Lower leg skin (tissue), 4 donors: ENCODE results near the gene FRAS1. TPM values are rescaled to one million over a fixed set of nuclear protein-coding genes. Genes with fewer than 3 reads are reported as not detected.

Experiments
- DNase-seq, 2 donors: peaks; one replicate each; pipeline ENCODE4 v3.0.0-alpha.2; 2019; ENCODE audit warnings: low spot score in 2 of 2
- H3K4me3 ChIP-seq: fragments of 200-600 bp; sonication (generic); 2 replicates; pipeline ENCODE4 v1.5.1; 2017; ENCODE audit warnings: mild to moderate bottlenecking, low read depth; ENCODE audit not compliant: poor library complexity, severe bottlenecking
- CTCF ChIP-seq, 3 donors: fragments of 450-650 bp; IDR thresholded peaks; one replicate each; pipeline ENCODE4 v1.5.1; 2016; ENCODE audit warnings: antibody characterized with exemption in 3 of 3, mild to moderate bottlenecking in 3 of 3, moderate library complexity in 2 of 3
- POLR2A ChIP-seq, 2 donors: fragments of 450-650 bp; IDR thresholded peaks; one replicate each; pipeline ENCODE4 v1.6.1; 2016 to 2017; ENCODE audit warnings: antibody characterized with exemption in 2 of 2, mild to moderate bottlenecking in 1 of 2, moderate library complexity in 1 of 2
- WGBS, 2 donors: methylation state at CpG; one replicate each; pipeline ENCODE4 v1.1.5; 2018; 5-methylcytosine and 5-hydroxymethylcytosine counted together
- intact Hi-C: fragments of 100-400 bp; cut with DNase I; formaldehyde crosslinking; loops from one replicate; pipeline ENCODE4 v1.15.0; 2023; ENCODE audit warnings: low total_unique reads
- total RNA-seq, 4 donors: library from RNA; depleted of rRNA; stranded (reverse); fragments of >200 nt; gene quantifications; one replicate each; pipeline ENCODE4 v1.1.0, GENCODE V29; 2016

The FRAS1 gene
- total RNA-seq, 4 donors from 2014 or later, result 0.83 to 5.3 (median 3.0) TPM

DNA sequence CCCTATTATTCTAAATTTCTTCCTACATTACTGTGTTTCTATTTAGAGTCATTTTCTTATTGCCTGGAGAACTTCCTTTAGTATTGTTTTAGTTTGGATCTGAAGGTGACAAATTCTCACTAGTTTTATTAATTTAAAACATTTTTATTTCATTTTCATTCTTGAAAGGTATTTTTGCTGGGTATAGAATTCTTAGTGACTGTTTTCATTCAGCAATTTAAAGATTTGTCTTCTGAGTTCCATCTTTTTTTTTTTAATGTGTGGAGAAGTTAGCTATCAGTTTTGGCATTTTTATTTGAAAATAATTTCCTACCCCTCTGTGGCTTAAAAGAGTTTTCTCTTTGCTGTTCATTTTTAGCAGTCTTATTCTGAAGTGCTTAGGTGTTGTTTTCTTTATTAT is 169.2 kb downstream of the FRAS1 start:
- intact Hi-C loops, result no loop called here
- no peak for TF ChIP-seq CTCF (IDR thresholded peaks at IDR 0.05)
- no peak for TF ChIP-seq POLR2A (IDR thresholded peaks at IDR 0.05)
- DNase-seq, result no peak
- no peak overlapping the region for H3K4me3 ChIP-seq

GRCh38 chr4:78227411-78228057 is 170.4 kb downstream of the FRAS1 start:
- WGBS, 2 donors, result 89 to 95% methylated on average over 1 of the region's 1 CpG
- no peak overlapping the region for H3K4me3 ChIP-seq

DNA sequence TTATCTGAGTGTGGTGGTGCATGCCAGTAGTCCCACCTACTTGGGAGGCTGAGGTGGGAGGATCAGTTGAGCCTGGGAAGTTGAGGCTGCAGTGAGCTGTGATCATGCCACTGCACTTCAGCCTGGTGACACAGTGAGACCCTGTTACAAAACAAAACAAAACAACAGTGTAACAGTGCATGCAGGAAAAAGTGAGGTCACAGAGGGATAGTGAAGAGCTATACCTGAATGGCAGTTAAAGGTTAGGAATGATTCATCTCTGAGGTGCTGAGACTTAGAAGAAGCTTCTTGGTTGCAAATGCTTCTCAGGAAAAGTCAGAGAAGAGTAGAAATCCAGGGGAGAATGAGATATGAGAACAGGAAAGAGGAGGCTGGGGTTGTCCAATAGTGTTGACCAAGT is 178.7 kb downstream of the FRAS1 start:
- no peak for TF ChIP-seq CTCF (IDR thresholded peaks at IDR 0.05)
- TF ChIP-seq POLR2A (IDR thresholded peaks at IDR 0.05), result no peak
- H3K4me3 ChIP-seq, result no peak overlapping the region
- no peak for DNase-seq
- intact Hi-C loops, result no loop called here

More at GRCh38 chr4:78227411-78228057, 170.4 kb downstream of the FRAS1 start:
- TF ChIP-seq CTCF (IDR thresholded peaks at IDR 0.05) (no peak), POLR2A (IDR thresholded peaks at IDR 0.05) (no peak)
- no peak for DNase-seq
- intact Hi-C loops, result no loop called here

GRCh38 chr4:78237360-78237759 is 180.2 kb downstream of the FRAS1 start:
- 86 to 91% methylated on average over 4 of the region's 4 CpGs for WGBS, 2 donors
- TF ChIP-seq POLR2A (IDR thresholded peaks at IDR 0.05) (no peak), CTCF (IDR thresholded peaks at IDR 0.05) (no peak)
- no peak for DNase-seq
- intact Hi-C loops, result no loop called here
- no peak overlapping the region for H3K4me3 ChIP-seq

- H3K4me3 ChIP-seq, result no peak overlapping the region
- TF ChIP-seq POLR2A (IDR thresholded peaks at IDR 0.05), result no peak
- TF ChIP-seq CTCF (IDR thresholded peaks at IDR 0.05), result no peak
- DNase-seq, result no peak
- intact Hi-C loops, result no loop called here
Observed at GRCh38 chr4:78242071-78242470, 184.9 kb downstream of the FRAS1 start.
